CD8-positive, alpha-beta memory T cell (primary cell): ENCODE measurements around the gene VRK3. TPM values are rescaled to one million over a fixed set of nuclear protein-coding genes. Genes with fewer than 3 reads are reported as not detected.
"Not testable (repeated sequence)": the region's sequence is repeated elsewhere in the genome, so short reads cannot be mapped to it uniquely, and the experiment has no call there.

Experiments
- CTCF ChIA-PET: fragments of 350-600 bp; sonication (Branson Sonifier 250); formaldehyde crosslinking; loops from one replicate; lab custom pipeline; 2021; ENCODE audit warnings: antibody characterized with exemption; lab: Charles Lee
- POLR2A ChIA-PET: fragments of 350-600 bp; sonication (Branson Sonifier 250); formaldehyde crosslinking; loops from one replicate; lab custom pipeline; 2021; ENCODE audit warnings: antibody characterized with exemption; lab: Charles Lee
- DNase-seq, 5 donors: peaks; one replicate each; pipeline versions ENCODE4 v3.0.0 to v3.0.0-alpha.2; 2020 to 2022; ENCODE audit warnings: mixed read lengths in 1 of 5
- H3K27ac ChIP-seq: one replicate; pipeline ENCODE4 v1.7.0; 2013; ENCODE audit warnings: low read depth, mild to moderate bottlenecking, low read length, moderate library complexity
- H3K27me3 ChIP-seq: 2 replicates; pipeline ENCODE4 v1.7.0; 2013; ENCODE audit warnings: low read length, mild to moderate bottlenecking; ENCODE audit not compliant: insufficient read depth, poor library complexity, severe bottlenecking
- H3K36me3 ChIP-seq: 2 replicates; pipeline ENCODE4 v1.7.0; 2013; ENCODE audit warnings: mild to moderate bottlenecking, low read length, moderate library complexity; ENCODE audit not compliant: insufficient read depth
- H3K4me1 ChIP-seq: 2 replicates; pipeline ENCODE4 v1.7.0; 2013; ENCODE audit warnings: mild to moderate bottlenecking, low read length, moderate library complexity; ENCODE audit not compliant: insufficient read depth
- H3K4me3 ChIP-seq: 2 replicates; pipeline ENCODE4 v1.7.0; 2013; ENCODE audit warnings: mild to moderate bottlenecking, low read length
- H3K9me3 ChIP-seq: 2 replicates; pipeline ENCODE4 v1.7.0; 2013; ENCODE audit warnings: mild to moderate bottlenecking, low read length
- H3K27ac Mint-ChIP-seq, 8 donors: one replicate each; pipeline ENCODE4 v1.8.0; 2020 to 2021; ENCODE audit warnings: mixed read lengths in 8 of 8, mild to moderate bottlenecking in 6 of 8, inconsistent platforms in 3 of 8, moderate library complexity in 3 of 8
- H3K27me3 Mint-ChIP-seq, 2 donors: one replicate each; pipeline ENCODE4 v1.8.0; 2020 to 2021; ENCODE audit warnings: mixed read lengths in 2 of 2, mild to moderate bottlenecking in 1 of 2, moderate library complexity in 1 of 2
- H3K36me3 Mint-ChIP-seq, 3 donors: one replicate each; pipeline ENCODE4 v1.8.0; 2020 to 2021; ENCODE audit warnings: mixed read lengths in 3 of 3, inconsistent platforms in 1 of 3, mild to moderate bottlenecking in 1 of 3
- H3K4me1 Mint-ChIP-seq, 3 donors: one replicate each; pipeline ENCODE4 v1.8.0; 2020 to 2021; ENCODE audit warnings: mixed read lengths in 3 of 3, inconsistent platforms in 1 of 3, mild to moderate bottlenecking in 1 of 3
- H3K4me3 Mint-ChIP-seq, 7 donors: one replicate each; pipeline ENCODE4 v1.8.0; 2020 to 2021; ENCODE audit warnings: mixed read lengths in 7 of 7, mild to moderate bottlenecking in 6 of 7, moderate library complexity in 4 of 7, inconsistent platforms in 2 of 7
- H3K9me3 Mint-ChIP-seq, 5 donors: one replicate each; pipeline ENCODE4 v1.8.0; 2020 to 2022; ENCODE audit warnings: mixed read lengths in 5 of 5, mild to moderate bottlenecking in 3 of 5, moderate library complexity in 2 of 5, inconsistent platforms in 1 of 5
- polyA plus RNA-seq: library from polyadenylated mRNA; unstranded; fragments of 300-500 nt; fragmentation: Illumina TruSeq; gene quantifications from one replicate; pipeline ENCODE4 v1.2.3, GENCODE V29; 2021
- total RNA-seq, 2 experiments: library from RNA; stranded (reverse); gene quantifications; one replicate each; pipeline ENCODE4 v1.2.3, GENCODE V29; 2021

VRK3 gene
- total and polyA plus RNA-seq, 3 experiments from 2014 or later: 62.4 to 92.7 (median 66.5) TPM

- H3K4me1 ChIP-seq: no peaks in the 10 kb centered on the region
- no peaks in the 10 kb centered on the region for H3K27me3 ChIP-seq
- H3K4me3 ChIP-seq: no peak overlapping the region
- peaks cover 20% of the 10 kb centered on the region for H3K9me3 ChIP-seq
- Mint-ChIP-seq H3K27me3 (peaks cover 7 to 14% of the 10 kb centered on the region in 2 donors), H3K36me3 (no peaks in the 10 kb centered on the region), H3K4me3 (no peak overlapping the region), H3K9me3 (peaks cover 4 to 41% (median 27%) of the 10 kb centered on the region in 5 donors), H3K27ac (no peak overlapping the region), H3K4me1 (no peaks in the 10 kb centered on the region)
- H3K36me3 ChIP-seq: no peaks in the 10 kb centered on the region
- DNase-seq: no peak
- no peak overlapping the region for H3K27ac ChIP-seq
- CTCF ChIA-PET: interaction anchor here (2.0 kb wide), 1 partner anchor 11 kb away, joined by 5 read pairs; no protein-coding TSS in a partner anchor
- POLR2A ChIA-PET: no interaction called here
Observed at GRCh38 chr19:50058425-50058824, 33.3 kb upstream of the VRK3 start.

- Histone ChIP-seq H3K27me3 (no peaks in the 10 kb centered on the region), H3K4me3 (no peak overlapping the region), H3K9me3 (no peaks in the 10 kb centered on the region), H3K36me3 (peaks cover 1% of the 10 kb centered on the region), H3K4me1 (peaks cover 12% of the 10 kb centered on the region), H3K27ac (no peak overlapping the region)
- DNase-seq: no peak
- ChIA-PET CTCF (no interaction called here), POLR2A (no interaction called here)
- Mint-ChIP-seq H3K27ac (peak overlapping the region in 2 of 8 donors; percentile 9 to 19), H3K4me1 (peaks cover 11 to 19% (median 14%) of the 10 kb centered on the region in 3 donors), H3K9me3 (peaks cover 0 to 8% (median 3%) of the 10 kb centered on the region in 5 donors), H3K36me3 (peaks cover 0 to 8% (median 3%) of the 10 kb centered on the region in 3 donors), H3K27me3 (peaks cover 4 to 7% of the 10 kb centered on the region in 2 donors), H3K4me3 (no peak overlapping the region)
Observed at GRCh38 chr19:50053119-50053518, 27.9 kb upstream of the VRK3 start.

- Histone ChIP-seq H3K9me3 (no peaks in the 10 kb centered on the region), H3K4me3 (no peak overlapping the region), H3K4me1 (peaks cover 12% of the 10 kb centered on the region), H3K27ac (no peak overlapping the region), H3K36me3 (peaks cover 4% of the 10 kb centered on the region), H3K27me3 (no peaks in the 10 kb centered on the region)
- POLR2A ChIA-PET: no interaction called here
- Mint-ChIP-seq H3K36me3 (peaks cover 0 to 16% (median 5%) of the 10 kb centered on the region in 3 donors), H3K4me3 (peak overlapping the region in 4 of 7 donors; percentile 23 to 84 (median 57)), H3K4me1 (peaks cover 11 to 19% (median 14%) of the 10 kb centered on the region in 3 donors), H3K27me3 (peaks cover 2 to 7% of the 10 kb centered on the region in 2 donors), H3K9me3 (peaks cover 0 to 2% (median 0%) of the 10 kb centered on the region in 5 donors), H3K27ac (peak overlapping the region in 3 of 8 donors; percentile 29 to 97 (median 87))
- DNase-seq: no peak
- CTCF ChIA-PET: no interaction called here
Observed at GRCh38 chr19:50051964-50052363, 26.8 kb upstream of the VRK3 start.

GRCh38 chr19:50051228-50051895 lies 26.2 kb upstream of the VRK3 start:
- peak overlapping the region; percentile 84 to 98 (median 92) for H3K27ac Mint-ChIP-seq
- H3K27me3 ChIP-seq, H3K36me3 ChIP-seq, DNase-seq, CTCF ChIA-PET, H3K9me3 Mint-ChIP-seq, H3K27me3 Mint-ChIP-seq, H3K9me3 ChIP-seq: not testable (repeated sequence)
- peaks cover 11 to 19% (median 14%) of the 10 kb centered on the region in 3 donors for H3K4me1 Mint-ChIP-seq
- POLR2A ChIA-PET: interaction anchor here (0.8 to 2.4 kb wide), 2 partner anchors 26 to 121 kb away, joined by 3 to 14 read pairs; partner anchors contain the start of genes VRK3 and ZNF473
- Histone ChIP-seq H3K4me3 (peak overlapping the region; percentile 68), H3K27ac (peak overlapping the region; percentile 62), H3K4me1 (peaks cover 12% of the 10 kb centered on the region)
- H3K36me3 Mint-ChIP-seq: peaks cover 4 to 22% (median 5%) of the 10 kb centered on the region in 3 donors
- H3K4me3 Mint-ChIP-seq: peak overlapping the region; percentile 84 to 92 (median 91)

- no peaks in the 10 kb centered on the region for H3K27me3 ChIP-seq
- peak overlapping the region; percentile 68 for H3K4me3 ChIP-seq
- peak; percentile 77 to 90 (median 81) for DNase-seq
- peaks cover 12% of the 10 kb centered on the region for H3K4me1 ChIP-seq
- POLR2A ChIA-PET: interaction anchor here (0.8 to 2.4 kb wide), 2 partner anchors 25 to 120 kb away, joined by 3 to 14 read pairs; partner anchors contain the start of genes VRK3 and ZNF473
- H3K9me3 Mint-ChIP-seq: peaks cover 1 to 6% (median 4%) of the 10 kb centered on the region in 5 donors
- H3K4me1 Mint-ChIP-seq: peaks cover 11 to 19% (median 14%) of the 10 kb centered on the region in 3 donors
- H3K4me3 Mint-ChIP-seq: peak overlapping the region; percentile 84 to 92 (median 91)
- H3K36me3 ChIP-seq: peaks cover 13% of the 10 kb centered on the region
- H3K27me3 Mint-ChIP-seq: peaks cover 0 to 3% of the 10 kb centered on the region in 2 donors
- H3K27ac Mint-ChIP-seq: peak overlapping the region; percentile 84 to 98 (median 92)
- peaks cover 11 to 30% (median 12%) of the 10 kb centered on the region in 3 donors for H3K36me3 Mint-ChIP-seq
- H3K9me3 ChIP-seq: peaks cover 12% of the 10 kb centered on the region
- H3K27ac ChIP-seq: peak overlapping the region; percentile 62
- CTCF ChIA-PET: interaction anchor here (1.0 kb wide), 1 partner anchor 15 kb away, joined by 3 read pairs; no protein-coding TSS in a partner anchor
Observed at GRCh38 chr19:50050406-50051227, 25.4 kb upstream of the VRK3 start.

GRCh38 chr19:50047671-50048070 lies 22.5 kb upstream of the VRK3 start:
- H3K9me3 Mint-ChIP-seq: peaks cover 22 to 27% (median 24%) of the 10 kb centered on the region in 5 donors
- Histone ChIP-seq H3K36me3 (peaks cover 39% of the 10 kb centered on the region), H3K4me3 (no peak overlapping the region), H3K27me3 (no peaks in the 10 kb centered on the region), H3K4me1 (peaks cover 12% of the 10 kb centered on the region), H3K27ac (no peak overlapping the region), H3K9me3 (peaks cover 15% of the 10 kb centered on the region)
- DNase-seq: no peak
- H3K27me3 Mint-ChIP-seq: peaks cover 0 to 3% of the 10 kb centered on the region in 2 donors
- CTCF ChIA-PET: interaction anchor here (1.1 to 1.3 kb wide), 2 partner anchors 10 to 88 kb away, joined by 4 to 5 read pairs; no protein-coding TSS in a partner anchor
- H3K27ac Mint-ChIP-seq: peak overlapping the region in 3 of 8 donors; percentile 2 to 24 (median 11)
- no peak overlapping the region for H3K4me3 Mint-ChIP-seq
- H3K4me1 Mint-ChIP-seq: peaks cover 11 to 19% (median 14%) of the 10 kb centered on the region in 3 donors
- peaks cover 35 to 57% (median 39%) of the 10 kb centered on the region in 3 donors for H3K36me3 Mint-ChIP-seq
- POLR2A ChIA-PET: no interaction called here

- peak; percentile 31 to 66 (median 49) for DNase-seq
- Histone ChIP-seq H3K36me3 (peaks cover 47% of the 10 kb centered on the region), H3K4me1 (peaks cover 12% of the 10 kb centered on the region), H3K27ac (no peak overlapping the region), H3K27me3 (no peaks in the 10 kb centered on the region), H3K4me3 (no peak overlapping the region), H3K9me3 (peaks cover 15% of the 10 kb centered on the region)
- ChIA-PET POLR2A (no interaction called here), CTCF (interaction anchor here (0.8 to 1.3 kb wide), 4 partner anchors 8 to 89 kb away, joined by 3 to 5 read pairs (median 4); no protein-coding TSS in a partner anchor)
- peaks cover 43 to 65% (median 45%) of the 10 kb centered on the region in 3 donors for H3K36me3 Mint-ChIP-seq
- peak overlapping the region in 1 of 8 donors; percentile 2 for H3K27ac Mint-ChIP-seq
- peaks cover 22 to 28% (median 24%) of the 10 kb centered on the region in 5 donors for H3K9me3 Mint-ChIP-seq
- H3K4me1 Mint-ChIP-seq: peaks cover 11 to 19% (median 14%) of the 10 kb centered on the region in 3 donors
- no peak overlapping the region for H3K4me3 Mint-ChIP-seq
- peaks cover 0 to 3% of the 10 kb centered on the region in 2 donors for H3K27me3 Mint-ChIP-seq
Observed at GRCh38 chr19:50046649-50047503, 21.7 kb upstream of the VRK3 start.
